HCT116 (cell line): ENCODE data around the gene TMEM59L. TPM values are rescaled to one million over a fixed set of nuclear protein-coding genes. Genes with fewer than 3 reads are reported as not detected.

ENCODE experiments used
- ATAC-seq: fragments of 200-7000 bp; cut with Tn5 transposase; 2 replicates; pipeline ENCODE4 v1.9.1; 2020; ENCODE audit warnings: mild to moderate bottlenecking, moderate library complexity
- BruUV-seq: library from RNA; stranded (reverse); fragments of 400-500 nt; replicated peaks from 2 replicates; lab custom pipeline; 2021; lab: Mats Ljungman, UMichigan
- CTCF ChIA-PET: fragments of 300-600 bp; sonication (Branson Sonifier 250); formaldehyde crosslinking; loops from one replicate; lab custom pipeline; 2021; ENCODE audit warnings: antibody characterized with exemption; lab: Charles Lee
- POLR2A ChIA-PET: fragments of 300-600, 350-600 bp; sonication (Branson Sonifier 250); formaldehyde crosslinking; loops from one replicate; lab custom pipeline; 2021; ENCODE audit warnings: antibody characterized with exemption; lab: Charles Lee
- RAD21 ChIA-PET, 2 experiments: fragments of 300-600 bp; sonication (Branson Sonifier 250); formaldehyde crosslinking; loops; one replicate each; lab custom pipeline; 2023; ENCODE audit warnings: low total read pairs in 2 of 2; ENCODE audit not compliant: uncharacterized antibody in 2 of 2, unreplicated experiment in 2 of 2, low non-redundant PET in 1 of 2; lab: Charles Lee
- DNase-seq: peaks from one replicate; pipeline ENCODE4 v3.0.0-alpha.2; 2010; ENCODE audit warnings: low read depth, low spot score
- H2AFZ ChIP-seq: fragments of 200-600 bp; shearing (Covaris generic), sonication (generic); 2 replicates; pipeline ENCODE4 v1.6.1; 2017; ENCODE audit warnings: low read depth, mixed run types, mixed read lengths, antibody characterized with exemption, low read length; ENCODE audit not compliant: poor library complexity, severe bottlenecking
- H3K27ac ChIP-seq: 2 replicates; pipeline ENCODE4 v1.5.1; 2012; ENCODE audit warnings: low read depth, low read length
- H3K27me3 ChIP-seq: fragments of 200-600 bp; sonication (generic); 2 replicates; pipeline ENCODE4 v1.6.1; 2016; ENCODE audit warnings: mixed run types, low read length, mixed read lengths; ENCODE audit not compliant: insufficient read depth
- H3K36me3 ChIP-seq, 2 experiments: fragments of 200-500 bp in 1 of 2; fragments of 200-600 bp in 1 of 2; sonication (Bioruptor generic) in 1 of 2; sonication (generic) in 1 of 2; 2 replicates each; pipeline versions ENCODE4 v1.5.1 to v1.6.1; 2014 to 2016; ENCODE audit warnings: low read length in 2 of 2, inconsistent platforms in 1 of 2, mixed read lengths in 1 of 2, mixed run types in 1 of 2; ENCODE audit not compliant: insufficient read depth in 2 of 2, control insufficient read depth in 1 of 2
- H3K4me1 ChIP-seq, 2 experiments: fragments of 200-600 bp in 1 of 2; sonication (generic) in 1 of 2; 2 replicates each; pipeline versions ENCODE4 v1.5.1 to v1.6.1; 2012 to 2017; ENCODE audit warnings: low read length in 2 of 2, inconsistent platforms in 1 of 2, mild to moderate bottlenecking in 1 of 2, mixed read lengths in 1 of 2, mixed run types in 1 of 2, moderate library complexity in 1 of 2; ENCODE audit not compliant: insufficient read depth in 2 of 2, control insufficient read depth in 1 of 2
- H3K4me2 ChIP-seq: fragments of 200-600 bp; sonication (generic); 2 replicates; pipeline ENCODE4 v1.6.1; 2017; ENCODE audit warnings: mixed run types, low read length, mixed read lengths
- H3K4me3 ChIP-seq, 2 experiments: fragments of 200-600 bp in 1 of 2; sonication (generic) in 1 of 2; replicated peaks in 1 of 2; 2 replicates each; pipeline ENCODE4 v1.5.1; 2011 to 2016; ENCODE audit warnings: low read length in 2 of 2, control low read depth in 1 of 2, low read depth in 1 of 2, mild to moderate bottlenecking in 1 of 2, mixed read lengths in 1 of 2, mixed run types in 1 of 2
- H3K79me2 ChIP-seq: fragments of 200-600 bp; sonication (generic); 2 replicates; pipeline ENCODE4 v1.6.1; 2017; ENCODE audit warnings: mild to moderate bottlenecking, mixed run types, low read length, moderate library complexity, mixed read lengths; ENCODE audit not compliant: insufficient read depth
- H3K9ac ChIP-seq: fragments of 200-600 bp; sonication (generic); 2 replicates; pipeline ENCODE4 v1.6.1; 2016; ENCODE audit warnings: low read length, mixed read lengths
- H3K9me2 ChIP-seq: fragments of 200-600 bp; sonication (generic), shearing (Covaris generic); 2 replicates; pipeline ENCODE4 v1.6.1; 2017; ENCODE audit warnings: mixed run types, mild to moderate bottlenecking, moderate library complexity; ENCODE audit not compliant: insufficient read depth
- H3K9me3 ChIP-seq, 2 experiments: fragments of 200-500 bp in 1 of 2; fragments of 200-600 bp in 1 of 2; sonication (Bioruptor generic) in 1 of 2; sonication (generic) in 1 of 2; 2 replicates each; pipeline ENCODE4 v1.6.1; 2014 to 2017; ENCODE audit warnings: low read length in 2 of 2, mixed read lengths in 2 of 2, inconsistent platforms in 1 of 2, low read depth in 1 of 2, mild to moderate bottlenecking in 1 of 2, mixed run types in 1 of 2, moderate library complexity in 1 of 2; ENCODE audit not compliant: control insufficient read depth in 1 of 2, insufficient read depth in 1 of 2
- H4K20me1 ChIP-seq: fragments of 200-600 bp; sonication (generic), shearing (Covaris generic); 2 replicates; pipeline ENCODE4 v1.6.1; 2017; ENCODE audit warnings: mixed run types, mild to moderate bottlenecking, moderate library complexity; ENCODE audit not compliant: insufficient read depth
- ATF3 ChIP-seq: IDR thresholded peaks from 2 replicates; pipeline ENCODE4 v1.6.1; 2012
- CBX3 ChIP-seq: IDR thresholded peaks from 2 replicates; pipeline ENCODE4 v1.6.1; 2012; ENCODE audit warnings: low read depth
- CTCF ChIP-seq, 3 experiments: fragments of 200-600 bp in 1 of 3; sonication (generic) in 1 of 3; IDR thresholded peaks in 2 of 3; conservative IDR thresholded peaks in 1 of 3; 2 replicates each; pipeline ENCODE4 v1.5.1; 2012 to 2017; ENCODE audit warnings: low read depth in 2 of 3, low read length in 2 of 3, antibody characterized with exemption in 1 of 3, borderline replicate concordance in 1 of 3, control low read depth in 1 of 3, mild to moderate bottlenecking in 1 of 3, mixed read lengths in 1 of 3, mixed run types in 1 of 3, moderate library complexity in 1 of 3; ENCODE audit not compliant: insufficient read depth in 1 of 3
- EGR1 ChIP-seq: IDR thresholded peaks from 2 replicates; pipeline ENCODE4 v1.6.1; 2012; ENCODE audit warnings: low read depth
- ELF1 ChIP-seq: IDR thresholded peaks from 2 replicates; pipeline ENCODE4 v1.6.1; 2012; ENCODE audit warnings: low read depth, borderline replicate concordance
- EZH2 ChIP-seq: fragments of 200-600 bp; sonication (generic); IDR thresholded peaks from 2 replicates; pipeline ENCODE4 v1.6.1; 2017; ENCODE audit warnings: antibody characterized with exemption, mixed run types
- EZH2phosphoT487 ChIP-seq: fragments of 200-600 bp; IDR thresholded peaks from 2 replicates; pipeline ENCODE4 v1.6.1; 2018; ENCODE audit warnings: antibody characterized with exemption, borderline replicate concordance
- FOSL1 ChIP-seq: IDR thresholded peaks from 2 replicates; pipeline ENCODE4 v1.6.1; 2012; ENCODE audit warnings: low read depth
- POLR2AphosphoS5 ChIP-seq: IDR thresholded peaks from 2 replicates; pipeline ENCODE4 v1.6.1; 2011; ENCODE audit warnings: mild to moderate bottlenecking, low read depth, low read length, moderate library complexity
- REST ChIP-seq: IDR thresholded peaks from 2 replicates; pipeline ENCODE4 v1.6.1; 2012; ENCODE audit warnings: low read depth
- SRF ChIP-seq: IDR thresholded peaks from 2 replicates; pipeline ENCODE4 v1.6.1; 2012; ENCODE audit warnings: low read depth
- YY1 ChIP-seq: IDR thresholded peaks from 2 replicates; pipeline ENCODE4 v1.6.1; 2011; ENCODE audit warnings: low read length, low read depth, moderate library complexity, mild to moderate bottlenecking; ENCODE audit not compliant: insufficient replicate concordance; ENCODE audit errors: extremely low read depth
- ZFX ChIP-seq: fragments of 450-650 bp; IDR thresholded peaks from 2 replicates; pipeline ENCODE4 v1.6.1; 2017
- intact Hi-C: fragments of 100-400 bp; cut with micrococcal nuclease; formaldehyde crosslinking; loops from 2 replicates; pipeline ENCODE4 v1.10.0; 2022
- total RNA-seq: library from RNA; stranded (reverse); gene quantifications from one replicate; pipeline ENCODE4 v1.2.1, GENCODE V29; 2021; ENCODE audit not compliant: unreplicated experiment

Gene TMEM59L
- total RNA-seq, 1 experiment from 2014 or later, result 14.3 TPM

GRCh38 chr19:18668744-18669523, 56.3 kb downstream of the TMEM59L start (continued):
- no peak for TF ChIP-seq EGR1
- TF ChIP-seq SRF, result no peak
- TF ChIP-seq EZH2phosphoT487, result no peak

GRCh38 chr19:18669524-18669817, 56.8 kb downstream of the TMEM59L start:
- Histone ChIP-seq H3K36me3 (no peaks in the 10 kb centered on the region; a peak in 1 of 4 replicates), H3K79me2 (no peaks in the 10 kb centered on the region), H3K4me2 (no peak overlapping the region), H2AFZ (no peak overlapping the region), H3K9me3 (no peaks in the 10 kb centered on the region), H3K9ac (no peak overlapping the region), H3K27me3 (no peaks in the 10 kb centered on the region), H3K4me1 (no peaks in the 10 kb centered on the region), H4K20me1 (no peaks in the 10 kb centered on the region), H3K27ac (no peak overlapping the region), H3K9me2 (no peaks in the 10 kb centered on the region), H3K4me3 (no peak overlapping the region)
- ChIA-PET POLR2A (no interaction called here), CTCF (no interaction called here), RAD21 (no interaction called here)
- intact Hi-C loops, result no loop called here
- no peak for ATAC-seq
- DNase-seq, result no peak
- TF ChIP-seq ZFX (no peak), EZH2phosphoT487 (no peak), ATF3 (no peak), POLR2AphosphoS5 (no peak)
- BruUV-seq, result no TSS peak

- H3K27me3 ChIP-seq, result no peaks in the 10 kb centered on the region
- DNase-seq, result no peak
- no peaks in the 10 kb centered on the region for H3K9me3 ChIP-seq
- BruUV-seq, result TSS peak; percentile 18
- no peak overlapping the region for H3K4me2 ChIP-seq
- ATAC-seq, result no peak
- CTCF ChIA-PET, result no interaction called here
- H2AFZ ChIP-seq, result no peak overlapping the region
- no peak overlapping the region for H3K4me3 ChIP-seq
- no peaks in the 10 kb centered on the region for H3K79me2 ChIP-seq
- no peaks in the 10 kb centered on the region for H4K20me1 ChIP-seq
- H3K9ac ChIP-seq, result no peak overlapping the region
- RAD21 ChIA-PET, result no interaction called here
- no peak overlapping the region for H3K27ac ChIP-seq
- no peaks in the 10 kb centered on the region for H3K9me2 ChIP-seq
- intact Hi-C loops, result no loop called here
- no peaks in the 10 kb centered on the region for H3K4me1 ChIP-seq
- no peaks in the 10 kb centered on the region; a peak in 1 of 4 replicates for H3K36me3 ChIP-seq
- POLR2A ChIA-PET, result no interaction called here
- TF ChIP-seq YY1 (no peak), ELF1 (no peak), FOSL1 (no peak), POLR2AphosphoS5 (no peak), CTCF (IDR thresholded peaks at IDR 0.05 in 2 of 3, conservative IDR thresholded peaks at IDR 0.05 in 1 of 3; ENCODE audit: borderline replicate concordance in 1 of 3, insufficient read depth in 1 of 3, low read depth in 2 of 3, low read length in 2 of 3) (no peak), CBX3 (no peak), REST (no peak), EZH2 (no peak), SRF (no peak)
These were observed 57.2 kb downstream of the TMEM59L start for GRCh38 chr19:18669883-18670282.
